Measurements from ENCODE around the gene PSTPIP2. TPM values are rescaled to one million over a fixed set of nuclear protein-coding genes. Genes with fewer than 3 reads are reported as not detected.

The PSTPIP2 gene
- total RNA-seq, 2 donors from 2014 or later: 1.6 to 4.4 TPM

- H3K4me3 ChIP-seq: no peak overlapping the region
- no peaks in the 10 kb centered on the region for H3K4me1 ChIP-seq
- WGBS, 2 donors: 52 to 63% methylated on average over 1 of the region's 1 CpG
- H3K27ac ChIP-seq: no peak overlapping the region
- peaks cover 10 to 26% of the 10 kb centered on the region in 2 donors for H3K36me3 ChIP-seq (replicated peaks in 1 of 2; ENCODE audit: insufficient read depth in 1 of 2, low read depth in 2 of 2)
- ATAC-seq (no peak), DNase-seq (no peak)
- H3K9me3 ChIP-seq: no peaks in the 10 kb centered on the region
- intact Hi-C loops (cut with DNase I): no loop called here
- H3K27me3 ChIP-seq: no peaks in the 10 kb centered on the region
- TF ChIP-seq, protein P1, sequence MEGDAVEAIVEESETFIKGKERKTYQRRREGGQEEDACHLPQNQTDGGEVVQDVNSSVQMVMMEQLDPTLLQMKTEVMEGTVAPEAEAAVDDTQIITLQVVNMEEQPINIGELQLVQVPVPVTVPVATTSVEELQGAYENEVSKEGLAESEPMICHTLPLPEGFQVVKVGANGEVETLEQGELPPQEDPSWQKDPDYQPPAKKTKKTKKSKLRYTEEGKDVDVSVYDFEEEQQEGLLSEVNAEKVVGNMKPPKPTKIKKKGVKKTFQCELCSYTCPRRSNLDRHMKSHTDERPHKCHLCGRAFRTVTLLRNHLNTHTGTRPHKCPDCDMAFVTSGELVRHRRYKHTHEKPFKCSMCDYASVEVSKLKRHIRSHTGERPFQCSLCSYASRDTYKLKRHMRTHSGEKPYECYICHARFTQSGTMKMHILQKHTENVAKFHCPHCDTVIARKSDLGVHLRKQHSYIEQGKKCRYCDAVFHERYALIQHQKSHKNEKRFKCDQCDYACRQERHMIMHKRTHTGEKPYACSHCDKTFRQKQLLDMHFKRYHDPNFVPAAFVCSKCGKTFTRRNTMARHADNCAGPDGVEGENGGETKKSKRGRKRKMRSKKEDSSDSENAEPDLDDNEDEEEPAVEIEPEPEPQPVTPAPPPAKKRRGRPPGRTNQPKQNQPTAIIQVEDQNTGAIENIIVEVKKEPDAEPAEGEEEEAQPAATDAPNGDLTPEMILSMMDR (IDR thresholded peaks at IDR 0.05): no peak
Observed at GRCh38 chr18:46080156-46080555, 8.1 kb upstream of the PSTPIP2 start.

- Histone ChIP-seq H3K4me1 (no peaks in the 10 kb centered on the region), H3K27ac (no peak overlapping the region), H3K4me3 (no peak overlapping the region), H3K36me3 (replicated peaks in 1 of 2; ENCODE audit: insufficient read depth in 1 of 2, low read depth in 2 of 2) (peaks cover 1 to 24% of the 10 kb centered on the region in 2 donors), H3K9me3 (no peaks in the 10 kb centered on the region), H3K27me3 (no peaks in the 10 kb centered on the region)
- no peak for DNase-seq
- TF ChIP-seq POLR2A (IDR thresholded peaks at IDR 0.05): no peak
- TF ChIP-seq, protein P1 (IDR thresholded peaks at IDR 0.05): no peak
- intact Hi-C loops (cut with DNase I): no loop called here
- ATAC-seq: no peak
Observed at GRCh38 chr18:46079336-46079735, 7.3 kb upstream of the PSTPIP2 start.

DNA sequence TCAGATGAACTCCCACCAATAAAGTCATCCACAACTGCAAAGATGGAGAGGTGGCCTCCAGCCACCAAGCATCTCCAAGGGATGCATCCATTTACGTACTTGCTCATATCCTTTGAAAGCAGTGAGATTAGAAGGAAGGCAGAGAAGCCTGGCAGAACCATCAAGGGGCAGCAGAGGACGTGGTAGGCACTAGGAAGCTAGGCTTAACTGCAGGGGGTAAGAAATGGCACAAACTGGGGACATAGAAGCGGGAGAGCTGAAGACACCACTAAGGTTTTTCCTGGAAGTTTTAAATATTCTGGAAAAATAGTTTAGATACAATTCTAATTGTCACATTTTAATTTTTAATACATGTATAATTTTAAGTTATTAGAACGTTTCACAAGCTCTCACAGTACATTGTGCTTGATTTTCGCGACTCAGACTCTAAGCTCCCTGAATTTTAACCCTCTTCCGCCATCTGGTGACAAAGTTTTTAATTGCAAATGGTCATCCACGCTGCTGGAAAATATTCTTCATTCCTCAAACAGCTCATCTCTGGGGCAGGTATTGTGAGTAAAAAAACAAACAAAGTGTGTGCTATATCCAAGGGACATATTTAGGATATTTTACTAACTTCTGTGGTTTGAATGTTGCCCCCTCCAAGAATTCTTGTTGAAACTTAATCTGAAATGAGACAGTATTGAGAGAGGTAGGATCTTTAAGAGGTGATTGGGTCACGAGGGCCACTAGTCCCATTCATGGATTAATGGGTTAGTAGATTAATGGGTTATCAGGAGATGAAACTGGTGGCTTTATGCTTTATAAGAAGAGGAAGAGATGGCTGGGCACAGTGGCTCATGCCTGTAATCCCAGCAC, 1.6 kb upstream of the PSTPIP2 start:
- Histone ChIP-seq H3K27ac (no peak overlapping the region), H3K9me3 (no peaks in the 10 kb centered on the region), H3K36me3 (replicated peaks in 1 of 2; ENCODE audit: insufficient read depth in 1 of 2, low read depth in 2 of 2) (no peaks in the 10 kb centered on the region), H3K27me3 (no peaks in the 10 kb centered on the region), H3K4me1 (peaks cover 28% of the 10 kb centered on the region), H3K4me3 (no peak overlapping the region)
- ATAC-seq (peak; percentile 58), DNase-seq (peak; percentile 44 to 66 (median 55))
- TF ChIP-seq, protein P1 (IDR thresholded peaks at IDR 0.05): peak in 6 of 7 experiments; percentile 54 to 75 (median 70)
- TF ChIP-seq POLR2A (IDR thresholded peaks at IDR 0.05): no peak
- intact Hi-C loops (cut with DNase I): no loop called here
- WGBS, 2 donors: 24% methylated on average over 9 of the region's 9 CpGs

GRCh38 chr18:46072959-46073358, 899 bp upstream of the PSTPIP2 start:
- H3K4me3 ChIP-seq: no peak overlapping the region
- peaks cover 28% of the 10 kb centered on the region for H3K4me1 ChIP-seq
- no peaks in the 10 kb centered on the region for H3K9me3 ChIP-seq
- H3K27me3 ChIP-seq: no peaks in the 10 kb centered on the region
- intact Hi-C loops (cut with DNase I): no loop called here
- TF ChIP-seq, protein P1 (IDR thresholded peaks at IDR 0.05): no peak
- no peak for TF ChIP-seq POLR2A (IDR thresholded peaks at IDR 0.05)
- ATAC-seq (no peak), DNase-seq (no peak)
- no peaks in the 10 kb centered on the region for H3K36me3 ChIP-seq (replicated peaks in 1 of 2; ENCODE audit: insufficient read depth in 1 of 2, low read depth in 2 of 2)
- WGBS, 2 donors: 62 to 67% methylated on average over 3 of the region's 3 CpGs
- no peak overlapping the region for H3K27ac ChIP-seq
